GM19467 (cell line): ENCODE data around the gene NES.
"Not testable (repeated sequence)": the region's sequence is repeated elsewhere in the genome, so short reads cannot be mapped to it uniquely, and the experiment has no call there.

Source experiments
- ATAC-seq: cut with Tn5 transposase; IDR thresholded peaks from one replicate; pipeline ENCODE4 v1.9.1; 2021; ENCODE audit warnings: mild to moderate bottlenecking, moderate library complexity; ENCODE audit not compliant: unreplicated experiment

NES gene

GRCh38 chr1:156648951-156649350, 28.3 kb downstream of the NES start:
- ATAC-seq: no peak

GRCh38 chr1:156648496-156648895, 28.7 kb downstream of the NES start:
- ATAC-seq: no peak

GRCh38 chr1:156647351-156647750, 29.9 kb downstream of the NES start:
- no peak for ATAC-seq

- no peak for ATAC-seq
These were observed 30.4 kb downstream of the NES start for GRCh38 chr1:156646738-156647211.

GRCh38 chr1:156645666-156646065, 31.5 kb downstream of the NES start:
- no peak for ATAC-seq

GRCh38 chr1:156645056-156645455, 32.2 kb downstream of the NES start:
- ATAC-seq: no peak

- ATAC-seq: no peak
These were observed 32.6 kb downstream of the NES start for GRCh38 chr1:156644640-156645039.

- ATAC-seq: no peak
These were observed 33.1 kb downstream of the NES start for GRCh38 chr1:156644146-156644545.

- no peak for ATAC-seq
These were observed 33.5 kb downstream of the NES start for GRCh38 chr1:156643778-156644092.

- ATAC-seq: no peak
These were observed 34.0 kb downstream of the NES start for GRCh38 chr1:156643049-156643777.

- no peak for ATAC-seq
These were observed 34.8 kb downstream of the NES start for GRCh38 chr1:156642265-156643048.

GRCh38 chr1:156641761-156642264, 35.4 kb downstream of the NES start, which contains the start of gene BCAN:
Gene BCAN (plus strand): TSS chr1:156642117. CDS start chr1:156646055, 3,938 bp downstream.
- no peak for ATAC-seq

- no peak for ATAC-seq
These were observed 36.1 kb downstream of the NES start for GRCh38 chr1:156640842-156641706.

GRCh38 chr1:156639601-156640101, 37.6 kb downstream of the NES start:
- ATAC-seq: no peak

GRCh38 chr1:156638189-156638985, 38.8 kb downstream of the NES start:
- ATAC-seq: no peak

- ATAC-seq: no peak
These were observed 44.9 kb downstream of the NES start for GRCh38 chr1:156632355-156632754.

- not testable (repeated sequence) for ATAC-seq
These were observed 46.1 kb downstream of the NES start for GRCh38 chr1:156631152-156631551.

GRCh38 chr1:156629823-156630449, 47.3 kb downstream of the NES start:
- ATAC-seq: no peak

- no peak for ATAC-seq
These were observed 49.8 kb downstream of the NES start for GRCh38 chr1:156627313-156627880.
